ENCODE measurements around the gene CRHR2. TPM values are rescaled to one million over a fixed set of nuclear protein-coding genes. Genes with fewer than 3 reads are reported as not detected.

CRHR2 gene
- total RNA-seq, 1 experiment from 2014 or later: not detected

GRCh38 chr7:30687604-30688003 is 5.3 kb upstream of the CRHR2 start:
- H3K9me3 Mint-ChIP-seq (ENCODE audit: unreplicated experiment): no peaks in the 10 kb centered on the region
- H3K4me1 Mint-ChIP-seq (ENCODE audit: low read depth, unreplicated experiment): peaks cover 6% of the 10 kb centered on the region
- H3K27me3 Mint-ChIP-seq (ENCODE audit: insufficient read depth, unreplicated experiment): no peaks in the 10 kb centered on the region
- no peak overlapping the region for H3K4me3 ChIP-seq (ENCODE audit: low read depth, low read length)
- TF ChIP-seq CTCF (IDR thresholded peaks at IDR 0.05; ENCODE audit: insufficient read depth in 1 of 2, low read depth in 1 of 2, low read length in 1 of 2, severe bottlenecking in 1 of 2, unreplicated experiment in 1 of 2): no peak
- H3K9me3 ChIP-seq: no peaks in the 10 kb centered on the region
- peaks cover 9% of the 10 kb centered on the region; the same call in 1 of the 2 replicates for H3K4me1 ChIP-seq
- no peak for DNase-seq
- intact Hi-C loops (cut with micrococcal nuclease; ENCODE audit: unreplicated experiment): no loop called here
- H3K36me3 ChIP-seq (ENCODE audit: control insufficient read depth, insufficient read depth, low read length): no peaks in the 10 kb centered on the region
- H3K4me3 Mint-ChIP-seq (ENCODE audit: unreplicated experiment): no peak overlapping the region
- H3K27ac Mint-ChIP-seq (ENCODE audit: unreplicated experiment): no peak overlapping the region
- POLR2A ChIA-PET: no interaction called here
- no TSS peak for BruUV-seq (replicated peaks)
- CTCF ChIA-PET: no interaction called here
- H3K36me3 Mint-ChIP-seq (ENCODE audit: insufficient read depth, unreplicated experiment): no peaks in the 10 kb centered on the region
- H3K27me3 ChIP-seq (replicated peaks; ENCODE audit: control insufficient read depth, insufficient read depth, low read length): no peaks in the 10 kb centered on the region

GRCh38 chr7:30684351-30684750 is 2.1 kb upstream of the CRHR2 start:
- H3K4me3 ChIP-seq (ENCODE audit: low read depth, low read length): no peak overlapping the region
- H3K4me1 Mint-ChIP-seq (ENCODE audit: low read depth, unreplicated experiment): peaks cover 6% of the 10 kb centered on the region
- no peaks in the 10 kb centered on the region for H3K36me3 Mint-ChIP-seq (ENCODE audit: insufficient read depth, unreplicated experiment)
- H3K27me3 Mint-ChIP-seq (ENCODE audit: insufficient read depth, unreplicated experiment): no peaks in the 10 kb centered on the region
- no peak overlapping the region for H3K27ac Mint-ChIP-seq (ENCODE audit: unreplicated experiment)
- no peaks in the 10 kb centered on the region for H3K36me3 ChIP-seq (ENCODE audit: control insufficient read depth, insufficient read depth, low read length)
- ChIA-PET CTCF (no interaction called here), POLR2A (no interaction called here)
- intact Hi-C loops (cut with micrococcal nuclease; ENCODE audit: unreplicated experiment): loop anchor here (5.0 kb wide), 1 partner anchor 58 kb away; no protein-coding TSS in a partner anchor
- no peak for TF ChIP-seq CTCF (IDR thresholded peaks at IDR 0.05; ENCODE audit: insufficient read depth in 1 of 2, low read depth in 1 of 2, low read length in 1 of 2, severe bottlenecking in 1 of 2, unreplicated experiment in 1 of 2)
- no TSS peak for BruUV-seq (replicated peaks)
- no peak overlapping the region for H3K4me3 Mint-ChIP-seq (ENCODE audit: unreplicated experiment)
- DNase-seq: peak in 1 of 2 experiments; percentile 11
- no peaks in the 10 kb centered on the region for H3K9me3 Mint-ChIP-seq (ENCODE audit: unreplicated experiment)
- H3K4me1 ChIP-seq: peaks cover 9% of the 10 kb centered on the region; the same call in 1 of the 2 replicates
- no peaks in the 10 kb centered on the region for H3K9me3 ChIP-seq
- no peaks in the 10 kb centered on the region for H3K27me3 ChIP-seq (replicated peaks; ENCODE audit: control insufficient read depth, insufficient read depth, low read length)

GRCh38 chr7:30683816-30684215 is 1.6 kb upstream of the CRHR2 start:
- Mint-ChIP-seq H3K27me3 (ENCODE audit: insufficient read depth, unreplicated experiment) (peaks cover 3% of the 10 kb centered on the region), H3K36me3 (ENCODE audit: insufficient read depth, unreplicated experiment) (no peaks in the 10 kb centered on the region), H3K4me1 (ENCODE audit: low read depth, unreplicated experiment) (peaks cover 6% of the 10 kb centered on the region), H3K27ac (ENCODE audit: unreplicated experiment) (no peak overlapping the region), H3K4me3 (ENCODE audit: unreplicated experiment) (no peak overlapping the region), H3K9me3 (ENCODE audit: unreplicated experiment) (no peaks in the 10 kb centered on the region)
- peaks cover 9% of the 10 kb centered on the region; the same call in 1 of the 2 replicates for H3K4me1 ChIP-seq
- no peak for DNase-seq
- H3K27me3 ChIP-seq (replicated peaks; ENCODE audit: control insufficient read depth, insufficient read depth, low read length): no peaks in the 10 kb centered on the region
- no peaks in the 10 kb centered on the region for H3K9me3 ChIP-seq
- CTCF ChIA-PET: no interaction called here
- POLR2A ChIA-PET: no interaction called here
- no TSS peak for BruUV-seq (replicated peaks)
- TF ChIP-seq CTCF (IDR thresholded peaks at IDR 0.05; ENCODE audit: insufficient read depth in 1 of 2, low read depth in 1 of 2, low read length in 1 of 2, severe bottlenecking in 1 of 2, unreplicated experiment in 1 of 2): no peak
- no peak overlapping the region for H3K4me3 ChIP-seq (ENCODE audit: low read depth, low read length)
- H3K36me3 ChIP-seq (ENCODE audit: control insufficient read depth, insufficient read depth, low read length): no peaks in the 10 kb centered on the region
- intact Hi-C loops (cut with micrococcal nuclease; ENCODE audit: unreplicated experiment): loop anchor here (5.0 kb wide), 1 partner anchor 58 kb away; no protein-coding TSS in a partner anchor

Measured in Caco-2 (cell line).